Heart left ventricle (tissue), 16 donors: Measurements from ENCODE around the gene CARMIL3. TPM values are rescaled to one million over a fixed set of nuclear protein-coding genes. Genes with fewer than 3 reads are reported as not detected.
"Not testable (repeated sequence)": the region's sequence is repeated elsewhere in the genome, so short reads cannot be mapped to it uniquely, and the experiment has no call there.

Experiments used
- ATAC-seq, 4 donors: fragments of 200-7000 bp; cut with Tn5 transposase; one replicate each; pipeline ENCODE4 v1.9.1; 2020 to 2022; ENCODE audit warnings: moderate library complexity in 4 of 4, mild to moderate bottlenecking in 3 of 4, moderate number of reproducible peaks in 1 of 4
- DNase-seq, 5 donors: peaks; one replicate each; pipeline ENCODE4 v3.0.0-alpha.2; 2020
- H3K27ac ChIP-seq, 12 donors: fragments of 200-600 bp; sonication (generic) in 4 of 12; one replicate each; pipeline versions ENCODE4 v1.5.0 to v1.8.0; 2016 to 2022; ENCODE audit warnings: mild to moderate bottlenecking in 2 of 12
- H3K27me3 ChIP-seq, 9 donors: fragments of 200-600 bp; sonication (generic) in 2 of 9; one replicate each; pipeline versions ENCODE4 v1.5.1 to v1.8.0; 2016 to 2022; ENCODE audit warnings: mild to moderate bottlenecking in 3 of 9
- H3K36me3 ChIP-seq, 9 donors: fragments of 200-600 bp; sonication (generic) in 2 of 9; one replicate each; pipeline versions ENCODE4 v1.5.0 to v1.8.0; 2018 to 2022; ENCODE audit warnings: mild to moderate bottlenecking in 2 of 9
- H3K4me1 ChIP-seq, 12 donors: fragments of 200-600 bp; sonication (generic) in 4 of 12; one replicate each; pipeline versions ENCODE4 v1.5.0 to v1.8.0; 2016 to 2022; ENCODE audit warnings: mild to moderate bottlenecking in 3 of 12
- H3K4me3 ChIP-seq, 12 donors: fragments of 200-600 bp; sonication (generic) in 4 of 12; one replicate each; pipeline versions ENCODE4 v1.5.0 to v1.8.0; 2017 to 2022; ENCODE audit warnings: mild to moderate bottlenecking in 9 of 12, moderate library complexity in 4 of 12
- H3K9me3 ChIP-seq, 12 donors: fragments of 200-600 bp; sonication (generic) in 4 of 12; one replicate each; pipeline versions ENCODE4 v1.5.0 to v1.8.0; 2016 to 2022; ENCODE audit warnings: mild to moderate bottlenecking in 1 of 12
- CTCF ChIP-seq, 12 donors: fragments of 200-600 bp; sonication (generic) in 4 of 12; IDR thresholded peaks; one replicate each; pipeline versions ENCODE4 v1.5.0 to v1.8.0; 2018 to 2022; ENCODE audit warnings: antibody characterized with exemption in 12 of 12, mild to moderate bottlenecking in 5 of 12
- POLR2A ChIP-seq, 2 donors: fragments of 450-650 bp; IDR thresholded peaks; one replicate each; pipeline ENCODE4 v1.6.1; 2017; ENCODE audit warnings: antibody characterized with exemption in 2 of 2, mild to moderate bottlenecking in 2 of 2, moderate library complexity in 2 of 2
- WGBS, 4 donors: extraction: QIAGEN DNeasy Blood & Tissue Kit in 2 of 4; methylation state at CpG; one replicate each; pipeline versions ENCODE4 v1.1.5 to v1.1.7; 2013 to 2018; 5-methylcytosine and 5-hydroxymethylcytosine counted together
- intact Hi-C, 10 donors: fragments of 100-400 bp; cut with DNase I; formaldehyde crosslinking; loops; one replicate each; pipeline versions ENCODE4 v1.11.1 to v1.14.2; 2022
- long read RNA-seq, 3 donors: library from polyadenylated mRNA; unstranded; transcript quantifications; one replicate each; pipeline ENCODE4 v2.0.0, GENCODE V29; 2020 to 2021
- polyA plus RNA-seq, 2 donors: library from polyadenylated mRNA; stranded (reverse); fragments of 200-250 nt; gene quantifications; one replicate each; pipeline ENCODE4 v1.2.3, GENCODE V29; 2013
- total RNA-seq, 9 donors: library from RNA; depleted of rRNA in 2 of 9; stranded (reverse); fragments of >200 nt in 2 of 9; fragmentation: NEBNext Ultra II Directional in 3 of 9; extraction: Animal tissue kit (Norgen Biotek cat#: 25700) in 3 of 9; gene quantifications; one replicate each; pipeline versions ENCODE4 v1.1.0 to v1.2.4, GENCODE V29; 2016 to 2023
- donor health status: ischemic (EF 13 %, LVEDD 7.1; RV severe dilation, severe dysfunction).
- donor health status: healthy with polysubstance abuse.
- donor health status: DM: no; HTN: yes; CAD: no.
- donor health status: DM: no; HTN: no; CAD: no.
- donor health status: ischemic (EF 25% LVEDD 6.9; RV normal size, moderate dysfunction).
- donor health status: ischemic (EF 25% LVEDD 5.7; RV mildly dilated, moderate dysfunction).
- donor health status: healthy.
- donor health status: DM: yes; HTN: yes; CAD: no.
- donor health status: ischemic (EF 35%, LVEDD 5.7; RV mildly dilated, moderate dysfunction).
- donor health status: nonischemic (EF 11% LVEDD 7.7; RV severe dilation, severe dysfunction).
- donor health status: DM: yes; HTN: yes; CAD: no.
- donor health status: PGD.
- donor health status: ischemic (EF 29% LVEDD 5.4; RV normal size, mild dysfunction).
- donor health status: nonischemic (EF 23%, LVEDD 6.1; RV moderate dilation, normal function).

The CARMIL3 gene
- total RNA-seq = under 1 TPM in 6 of 9 donors, not detected in 3; 0.05 to 0.38 (median 0.17) TPM
- polyA plus RNA-seq = under 1 TPM; 0.08 to 0.15 TPM
- long read RNA-seq, donor 1 = 0 reads
- long read RNA-seq, donor 2 = 0 reads
- long read RNA-seq, donor 3 = 0 reads

GRCh38 chr14:24051789-24052655 lies at the start of gene CARMIL3:
CARMIL3 (plus strand) TSS chr14:24052009; CDS start chr14:24052154, 145 bp downstream.
- no peaks in the 10 kb centered on the region for H3K9me3 ChIP-seq
- intact Hi-C loops = no loop called here
- peaks cover 0 to 6% (median 0%) of the 10 kb centered on the region in 9 donors for H3K27me3 ChIP-seq
- H3K4me3 ChIP-seq = peak within 1 kb of the TSS; percentile 28 to 75 (median 66)
- peaks cover 0 to 18% (median 9%) of the 10 kb centered on the region in 12 donors for H3K4me1 ChIP-seq
- DNase-seq = peak; percentile 52 to 88 (median 70)
- peak within 1 kb of the TSS in 8 of 12 donors; percentile 14 to 72 (median 50) for H3K27ac ChIP-seq
- WGBS, 4 donors = 0 to 2% (median 1%) methylated on average over 19 to 92 of the region's 92 CpGs
- ATAC-seq = peak; percentile 50 to 94 (median 87)
- H3K36me3 ChIP-seq = no peaks in the 10 kb centered on the region
- TF ChIP-seq CTCF (IDR thresholded peaks at IDR 0.05) (no peak), POLR2A (IDR thresholded peaks at IDR 0.05) (peak in 1 of 2 donors; percentile 14)

- WGBS, 4 donors = 0 to 6% (median 4%) methylated on average over 1 to 6 of the region's 15 CpGs; no CpG with 5 or more reads in 1 of the 4 donors
- peak overlapping the region in 3 of 12 donors; percentile 34 to 63 (median 52) for H3K27ac ChIP-seq
- H3K27me3 ChIP-seq, H3K36me3 ChIP-seq, H3K4me1 ChIP-seq, DNase-seq, H3K9me3 ChIP-seq: not testable (repeated sequence)
- H3K4me3 ChIP-seq = peak overlapping the region in 11 of 12 donors; percentile 18 to 64 (median 53)
- intact Hi-C loops = loop anchor here in 1 of 10 donors (10.0 kb wide), 1 partner anchor 52 kb away; the partner anchor contains the start of gene DHRS4
- ATAC-seq = peak; percentile 12 to 66 (median 43)
Observed at GRCh38 chr14:24006471-24006816, 45.4 kb upstream of the CARMIL3 start.

GRCh38 chr14:24006817-24007652 lies 44.8 kb upstream of the CARMIL3 start:
- H3K36me3 ChIP-seq, H3K27me3 ChIP-seq, H3K4me1 ChIP-seq, H3K9me3 ChIP-seq: not testable (repeated sequence)
- Histone ChIP-seq H3K4me3 (peak overlapping the region in 11 of 12 donors; percentile 18 to 64 (median 53)), H3K27ac (peak overlapping the region in 3 of 12 donors; percentile 34 to 63 (median 52))
- peak; percentile 46 to 85 (median 64) for DNase-seq
- intact Hi-C loops = loop anchor here in 1 of 10 donors (10.0 kb wide), 1 partner anchor 52 kb away; the partner anchor contains the start of gene DHRS4
- WGBS, 4 donors = 8 to 30% (median 15%) methylated on average over 2 to 62 of the region's 62 CpGs
- ATAC-seq = peak; percentile 77 to 96 (median 95)

- no peak for TF ChIP-seq POLR2A (IDR thresholded peaks at IDR 0.05)
- Histone ChIP-seq H3K27ac (no peak overlapping the region), H3K9me3 (no peaks in the 10 kb centered on the region), H3K4me3 (no peak overlapping the region), H3K36me3 (no peaks in the 10 kb centered on the region), H3K27me3 (no peaks in the 10 kb centered on the region), H3K4me1 (peaks cover 0 to 9% (median 4%) of the 10 kb centered on the region in 12 donors)
- 67 to 82% (median 76%) methylated on average over 2 of the region's 2 CpGs for WGBS, 4 donors
- DNase-seq = no peak
- intact Hi-C loops = loop anchor here in 6 of 10 donors (5.0 to 10.0 kb wide), 3 partner anchors 81 to 154 kb away; partner anchors contain the start of genes PCK2 (in 2 of the 6) and IRF9 (in 1 of the 6)
- ATAC-seq = no peak
Observed at GRCh38 chr14:24011051-24011450, 40.8 kb upstream of the CARMIL3 start.

- not testable (repeated sequence) for H3K27me3 ChIP-seq, H3K27ac ChIP-seq, DNase-seq, H3K9me3 ChIP-seq, H3K36me3 ChIP-seq, H3K4me3 ChIP-seq, ATAC-seq
- intact Hi-C loops = loop anchor here in 6 of 10 donors (5.0 to 10.0 kb wide), 3 partner anchors 80 to 152 kb away; partner anchors contain the start of genes PCK2 (in 2 of the 6) and IRF9 (in 1 of the 6)
- peaks cover 0 to 10% (median 2%) of the 10 kb centered on the region in 12 donors for H3K4me1 ChIP-seq
- WGBS, 4 donors = 65 to 77% (median 66%) methylated on average over 4 of the region's 4 CpGs
Observed at GRCh38 chr14:24012726-24013273, 39.0 kb upstream of the CARMIL3 start.
